Measurements from ENCODE around the gene SLC26A8.
A peak's percentile ranks its signal among the peaks of the same experiment; 100 is the strongest.
"Not testable (repeated sequence)": the region's sequence is repeated elsewhere in the genome, so short reads cannot be mapped to it uniquely, and the experiment has no call there.

SLC26A8 gene

GRCh38 chr6:35936681-35937359 is 87.6 kb downstream of the SLC26A8 start:
- no peak overlapping the region for H3K4me3 ChIP-seq (ENCODE audit: low read depth in 1 of 2, low read length in 2 of 2)
- no peaks in the 10 kb centered on the region for H3K36me3 ChIP-seq (ENCODE audit: control insufficient read depth in 1 of 2, insufficient read depth in 2 of 2, low read length in 2 of 2)
- no peaks in the 10 kb centered on the region for H3K27me3 ChIP-seq (ENCODE audit: control insufficient read depth in 1 of 2, insufficient read depth in 2 of 2, low read length in 2 of 2)
- no peak overlapping the region for H3K9ac ChIP-seq (ENCODE audit: low read depth in 1 of 2, low read length in 2 of 2)
- peaks cover 0 to 7% of the 10 kb centered on the region in 2 donors for H3K4me1 ChIP-seq (ENCODE audit: control insufficient read depth in 1 of 2, insufficient read depth in 2 of 2, low read length in 2 of 2)
- H3K9me3 ChIP-seq (ENCODE audit: control insufficient read depth in 1 of 2, low read length in 2 of 2), result peaks cover 0 to 3% of the 10 kb centered on the region in 2 donors
- H3K27ac ChIP-seq (ENCODE audit: low read depth, low read length), result no peak overlapping the region

- H3K9ac ChIP-seq (ENCODE audit: low read depth in 1 of 2, low read length in 2 of 2), result no peak overlapping the region
Observed at GRCh38 chr6:35935469-35935868, 89.0 kb downstream of the SLC26A8 start.

GRCh38 chr6:35933844-35934243 is 90.6 kb downstream of the SLC26A8 start:
- no peak overlapping the region for H3K4me3 ChIP-seq (ENCODE audit: low read depth in 1 of 2, low read length in 2 of 2)
- H3K27ac ChIP-seq (ENCODE audit: low read depth, low read length), result no peak overlapping the region
- peaks cover 0 to 3% of the 10 kb centered on the region in 2 donors for H3K9me3 ChIP-seq (ENCODE audit: control insufficient read depth in 1 of 2, low read length in 2 of 2)
- no peak overlapping the region for H3K9ac ChIP-seq (ENCODE audit: low read depth in 1 of 2, low read length in 2 of 2)
- H3K36me3 ChIP-seq (ENCODE audit: control insufficient read depth in 1 of 2, insufficient read depth in 2 of 2, low read length in 2 of 2), result no peaks in the 10 kb centered on the region
- no peaks in the 10 kb centered on the region for H3K27me3 ChIP-seq (ENCODE audit: control insufficient read depth in 1 of 2, insufficient read depth in 2 of 2, low read length in 2 of 2)
- H3K4me1 ChIP-seq (ENCODE audit: control insufficient read depth in 1 of 2, insufficient read depth in 2 of 2, low read length in 2 of 2), result no peaks in the 10 kb centered on the region

More at GRCh38 chr6:35935469-35935868, 89.0 kb downstream of the SLC26A8 start:
- Histone ChIP-seq H3K9me3 (ENCODE audit: control insufficient read depth in 1 of 2, low read length in 2 of 2) (peaks cover 0 to 3% of the 10 kb centered on the region in 2 donors), H3K4me3 (ENCODE audit: low read depth in 1 of 2, low read length in 2 of 2) (no peak overlapping the region), H3K4me1 (ENCODE audit: control insufficient read depth in 1 of 2, insufficient read depth in 2 of 2, low read length in 2 of 2) (peaks cover 0 to under 1% of the 10 kb centered on the region in 2 donors), H3K27ac (ENCODE audit: low read depth, low read length) (no peak overlapping the region), H3K36me3 (ENCODE audit: control insufficient read depth in 1 of 2, insufficient read depth in 2 of 2, low read length in 2 of 2) (no peaks in the 10 kb centered on the region), H3K27me3 (ENCODE audit: control insufficient read depth in 1 of 2, insufficient read depth in 2 of 2, low read length in 2 of 2) (no peaks in the 10 kb centered on the region)

- H3K27me3 ChIP-seq (ENCODE audit: control insufficient read depth in 1 of 2, insufficient read depth in 2 of 2, low read length in 2 of 2); H3K4me1 ChIP-seq (ENCODE audit: control insufficient read depth in 1 of 2, insufficient read depth in 2 of 2, low read length in 2 of 2); H3K4me3 ChIP-seq (ENCODE audit: low read depth in 1 of 2, low read length in 2 of 2); H3K9me3 ChIP-seq (ENCODE audit: control insufficient read depth in 1 of 2, low read length in 2 of 2); H3K9ac ChIP-seq (ENCODE audit: low read depth in 1 of 2, low read length in 2 of 2); H3K27ac ChIP-seq (ENCODE audit: low read depth, low read length); H3K36me3 ChIP-seq (ENCODE audit: control insufficient read depth in 1 of 2, insufficient read depth in 2 of 2, low read length in 2 of 2): not testable (repeated sequence)
Observed at GRCh38 chr6:35931873-35932272, 92.6 kb downstream of the SLC26A8 start.

- Histone ChIP-seq H3K27ac (ENCODE audit: low read depth, low read length) (no peak overlapping the region), H3K9me3 (ENCODE audit: control insufficient read depth in 1 of 2, low read length in 2 of 2) (no peaks in the 10 kb centered on the region), H3K36me3 (ENCODE audit: control insufficient read depth in 1 of 2, insufficient read depth in 2 of 2, low read length in 2 of 2) (no peaks in the 10 kb centered on the region), H3K4me1 (ENCODE audit: control insufficient read depth in 1 of 2, insufficient read depth in 2 of 2, low read length in 2 of 2) (no peaks in the 10 kb centered on the region), H3K27me3 (ENCODE audit: control insufficient read depth in 1 of 2, insufficient read depth in 2 of 2, low read length in 2 of 2) (no peaks in the 10 kb centered on the region), H3K9ac (ENCODE audit: low read depth in 1 of 2, low read length in 2 of 2) (no peak overlapping the region), H3K4me3 (ENCODE audit: low read depth in 1 of 2, low read length in 2 of 2) (no peak overlapping the region)
Observed at GRCh38 chr6:35931120-35931561, 93.3 kb downstream of the SLC26A8 start.

GRCh38 chr6:35929601-35930000 is 94.8 kb downstream of the SLC26A8 start:
- no peaks in the 10 kb centered on the region for H3K36me3 ChIP-seq (ENCODE audit: control insufficient read depth in 1 of 2, insufficient read depth in 2 of 2, low read length in 2 of 2)
- H3K9me3 ChIP-seq (ENCODE audit: control insufficient read depth in 1 of 2, low read length in 2 of 2), result no peaks in the 10 kb centered on the region
- no peaks in the 10 kb centered on the region for H3K4me1 ChIP-seq (ENCODE audit: control insufficient read depth in 1 of 2, insufficient read depth in 2 of 2, low read length in 2 of 2)
- H3K27me3 ChIP-seq (ENCODE audit: control insufficient read depth in 1 of 2, insufficient read depth in 2 of 2, low read length in 2 of 2), result no peaks in the 10 kb centered on the region
- H3K9ac ChIP-seq (ENCODE audit: low read depth in 1 of 2, low read length in 2 of 2), result no peak overlapping the region
- H3K4me3 ChIP-seq (ENCODE audit: low read depth in 1 of 2, low read length in 2 of 2), result no peak overlapping the region
- H3K27ac ChIP-seq (ENCODE audit: low read depth, low read length), result no peak overlapping the region

GRCh38 chr6:35926509-35927215 is 97.8 kb downstream of the SLC26A8 start:
- Histone ChIP-seq H3K9me3 (ENCODE audit: control insufficient read depth in 1 of 2, low read length in 2 of 2) (no peaks in the 10 kb centered on the region), H3K36me3 (ENCODE audit: control insufficient read depth in 1 of 2, insufficient read depth in 2 of 2, low read length in 2 of 2) (no peaks in the 10 kb centered on the region), H3K4me1 (ENCODE audit: control insufficient read depth in 1 of 2, insufficient read depth in 2 of 2, low read length in 2 of 2) (peaks cover 6 to 11% of the 10 kb centered on the region in 2 donors), H3K27ac (ENCODE audit: low read depth, low read length) (no peak overlapping the region), H3K9ac (ENCODE audit: low read depth in 1 of 2, low read length in 2 of 2) (no peak overlapping the region), H3K4me3 (ENCODE audit: low read depth in 1 of 2, low read length in 2 of 2) (no peak overlapping the region), H3K27me3 (ENCODE audit: control insufficient read depth in 1 of 2, insufficient read depth in 2 of 2, low read length in 2 of 2) (no peaks in the 10 kb centered on the region)

GRCh38 chr6:35925961-35926360 is 98.5 kb downstream of the SLC26A8 start:
- H3K27me3 ChIP-seq (ENCODE audit: control insufficient read depth in 1 of 2, insufficient read depth in 2 of 2, low read length in 2 of 2), result no peaks in the 10 kb centered on the region
- H3K4me3 ChIP-seq (ENCODE audit: low read depth in 1 of 2, low read length in 2 of 2), result no peak overlapping the region
- H3K27ac ChIP-seq (ENCODE audit: low read depth, low read length), result no peak overlapping the region
- H3K36me3 ChIP-seq (ENCODE audit: control insufficient read depth in 1 of 2, insufficient read depth in 2 of 2, low read length in 2 of 2), result no peaks in the 10 kb centered on the region
- H3K4me1 ChIP-seq (ENCODE audit: control insufficient read depth in 1 of 2, insufficient read depth in 2 of 2, low read length in 2 of 2), result peaks cover 8 to 13% of the 10 kb centered on the region in 2 donors
- no peak overlapping the region for H3K9ac ChIP-seq (ENCODE audit: low read depth in 1 of 2, low read length in 2 of 2)
- H3K9me3 ChIP-seq (ENCODE audit: control insufficient read depth in 1 of 2, low read length in 2 of 2), result no peaks in the 10 kb centered on the region

GRCh38 chr6:35924146-35924545 is 100.3 kb downstream of the SLC26A8 start:
- H3K4me1 ChIP-seq (ENCODE audit: control insufficient read depth in 1 of 2, insufficient read depth in 2 of 2, low read length in 2 of 2), result peaks cover 13 to 14% of the 10 kb centered on the region in 2 donors
- H3K4me3 ChIP-seq (ENCODE audit: low read depth in 1 of 2, low read length in 2 of 2), result no peak overlapping the region
- no peak overlapping the region for H3K27ac ChIP-seq (ENCODE audit: low read depth, low read length)
- no peaks in the 10 kb centered on the region for H3K27me3 ChIP-seq (ENCODE audit: control insufficient read depth in 1 of 2, insufficient read depth in 2 of 2, low read length in 2 of 2)
- no peak overlapping the region for H3K9ac ChIP-seq (ENCODE audit: low read depth in 1 of 2, low read length in 2 of 2)
- H3K9me3 ChIP-seq (ENCODE audit: control insufficient read depth in 1 of 2, low read length in 2 of 2), result no peaks in the 10 kb centered on the region
- H3K36me3 ChIP-seq (ENCODE audit: control insufficient read depth in 1 of 2, insufficient read depth in 2 of 2, low read length in 2 of 2), result no peaks in the 10 kb centered on the region

- H3K4me1 ChIP-seq (ENCODE audit: control insufficient read depth in 1 of 2, insufficient read depth in 2 of 2, low read length in 2 of 2), result peaks cover 22 to 30% of the 10 kb centered on the region in 2 donors
- H3K36me3 ChIP-seq (ENCODE audit: control insufficient read depth in 1 of 2, insufficient read depth in 2 of 2, low read length in 2 of 2), result no peaks in the 10 kb centered on the region
- no peaks in the 10 kb centered on the region for H3K27me3 ChIP-seq (ENCODE audit: control insufficient read depth in 1 of 2, insufficient read depth in 2 of 2, low read length in 2 of 2)
- H3K4me3 ChIP-seq (ENCODE audit: low read depth in 1 of 2, low read length in 2 of 2), result peak overlapping the region; percentile 70 to 86
- no peak overlapping the region for H3K27ac ChIP-seq (ENCODE audit: low read depth, low read length)
- no peaks in the 10 kb centered on the region for H3K9me3 ChIP-seq (ENCODE audit: control insufficient read depth in 1 of 2, low read length in 2 of 2)
- H3K9ac ChIP-seq (ENCODE audit: low read depth in 1 of 2, low read length in 2 of 2), result peak overlapping the region in 1 of 2 donors; percentile 45
Observed at GRCh38 chr6:35922139-35922554, 102.3 kb downstream of the SLC26A8 start.
